ENCODE data around the gene RIIAD1. TPM values are rescaled to one million over a fixed set of nuclear protein-coding genes. Genes with fewer than 3 reads are reported as not detected.

Gene RIIAD1
- total RNA-seq, 2 donors from 2014 or later: not detected

GRCh38 chr1:151741516-151741915, 20.2 kb downstream of the RIIAD1 start:
- Histone ChIP-seq H3K9me3 (no peaks in the 10 kb centered on the region), H3K27ac (no peak overlapping the region), H3K36me3 (no peaks in the 10 kb centered on the region), H3K4me1 (no peaks in the 10 kb centered on the region), H3K4me3 (no peak overlapping the region), H3K27me3 (no peaks in the 10 kb centered on the region)
- TF ChIP-seq CTCF (IDR thresholded peaks at IDR 0.05): no peak
- DNase-seq (ENCODE audit: low spot score): no peak

- no peaks in the 10 kb centered on the region for H3K27me3 ChIP-seq
- DNase-seq (ENCODE audit: low spot score): no peak
- peaks cover 10% of the 10 kb centered on the region for H3K36me3 ChIP-seq
- no peaks in the 10 kb centered on the region for H3K4me1 ChIP-seq
- no peak overlapping the region for H3K4me3 ChIP-seq
- H3K9me3 ChIP-seq: no peaks in the 10 kb centered on the region
- TF ChIP-seq CTCF (IDR thresholded peaks at IDR 0.05): no peak
- no peak overlapping the region for H3K27ac ChIP-seq
Observed at GRCh38 chr1:151756291-151756690, 35.0 kb downstream of the RIIAD1 start.

GRCh38 chr1:151759241-151759640, 37.9 kb downstream of the RIIAD1 start:
- Histone ChIP-seq H3K36me3 (peaks cover 10% of the 10 kb centered on the region), H3K27me3 (no peaks in the 10 kb centered on the region), H3K4me1 (peaks cover 0 to 15% of the 10 kb centered on the region in 2 donors), H3K27ac (no peak overlapping the region), H3K4me3 (no peak overlapping the region), H3K9me3 (no peaks in the 10 kb centered on the region)
- no peak for DNase-seq (ENCODE audit: low spot score)
- TF ChIP-seq CTCF (IDR thresholded peaks at IDR 0.05): no peak

- no peak overlapping the region for H3K27ac ChIP-seq
- H3K36me3 ChIP-seq: peaks cover 10% of the 10 kb centered on the region
- no peak overlapping the region for H3K4me3 ChIP-seq
- DNase-seq (ENCODE audit: low spot score): no peak
- TF ChIP-seq CTCF (IDR thresholded peaks at IDR 0.05): no peak
- peaks cover 0 to 16% of the 10 kb centered on the region in 2 donors for H3K4me1 ChIP-seq
- no peaks in the 10 kb centered on the region for H3K27me3 ChIP-seq
- H3K9me3 ChIP-seq: no peaks in the 10 kb centered on the region
Observed at GRCh38 chr1:151760597-151761385, 39.5 kb downstream of the RIIAD1 start.

GRCh38 chr1:151762941-151763921, 41.9 kb downstream of the RIIAD1 start, which contains the start of gene MRPL9:
MRPL9 (minus strand) TSS chr1:151763496; CDS start chr1:151763479, 17 bp downstream.
- H3K27me3 ChIP-seq: no peaks in the 10 kb centered on the region
- peak within 1 kb of the TSS; percentile 69 to 86 for H3K4me3 ChIP-seq
- H3K27ac ChIP-seq: peak within 1 kb of the TSS; percentile 91 to 94
- peaks cover 10% of the 10 kb centered on the region for H3K36me3 ChIP-seq
- TF ChIP-seq CTCF (IDR thresholded peaks at IDR 0.05): no peak
- DNase-seq (ENCODE audit: low spot score): peak; percentile 79
- no peaks in the 10 kb centered on the region for H3K9me3 ChIP-seq
- H3K4me1 ChIP-seq: peaks cover 0 to 16% of the 10 kb centered on the region in 2 donors
